Activated CD8-positive, alpha-beta memory T cell treated with anti-CD3 and anti-CD28 coated beads for 24 hours (primary cell): ENCODE measurements around the gene TMEM176B.
A peak's percentile ranks its signal among the peaks of the same experiment; 100 is the strongest.
"Not testable (repeated sequence)": the region's sequence is repeated elsewhere in the genome, so short reads cannot be mapped to it uniquely, and the experiment has no call there.

Source experiments
- DNase-seq: peaks from one replicate; pipeline ENCODE4 v3.0.0-alpha.2; 2020

The TMEM176B gene

GRCh38 chr7:150788474-150789269 is 11.5 kb downstream of the TMEM176B start:
- no peak for DNase-seq

GRCh38 chr7:150787321-150788281 is 12.6 kb downstream of the TMEM176B start:
- DNase-seq = no peak

GRCh38 chr7:150784954-150785353 is 15.2 kb downstream of the TMEM176B start:
- DNase-seq = no peak

GRCh38 chr7:150784120-150784736 is 15.9 kb downstream of the TMEM176B start:
- DNase-seq = no peak

- no peak for DNase-seq
Measured at GRCh38 chr7:150781961-150782360, 18.2 kb downstream of the TMEM176B start.

- DNase-seq = no peak
Measured at GRCh38 chr7:150781103-150781502, 19.1 kb downstream of the TMEM176B start.

GRCh38 chr7:150780292-150780691 is 19.9 kb downstream of the TMEM176B start:
- no peak for DNase-seq

- DNase-seq = peak; percentile 88
Measured at GRCh38 chr7:150778738-150779301, 21.3 kb downstream of the TMEM176B start.

GRCh38 chr7:150778014-150778737 is 22.0 kb downstream of the TMEM176B start:
- no peak for DNase-seq

GRCh38 chr7:150774131-150774530 is 26.0 kb downstream of the TMEM176B start:
- not testable (repeated sequence) for DNase-seq

GRCh38 chr7:150769768-150770167 is 30.4 kb downstream of the TMEM176B start:
- no peak for DNase-seq

GRCh38 chr7:150766334-150766709 is 33.8 kb downstream of the TMEM176B start:
- no peak for DNase-seq

- no peak for DNase-seq
Measured at GRCh38 chr7:150759479-150759878, 40.7 kb downstream of the TMEM176B start.

- no peak for DNase-seq
Measured at GRCh38 chr7:150756858-150757257, 43.3 kb downstream of the TMEM176B start.

- no peak for DNase-seq
Measured at GRCh38 chr7:150756166-150756565, 44.0 kb downstream of the TMEM176B start.

- DNase-seq = peak; percentile 76
Measured at GRCh38 chr7:150755473-150756099, 44.6 kb downstream of the TMEM176B start.

GRCh38 chr7:150754951-150755350 is 45.2 kb downstream of the TMEM176B start:
- no peak for DNase-seq

GRCh38 chr7:150753826-150754603 is 46.1 kb downstream of the TMEM176B start:
- no peak for DNase-seq

- DNase-seq = no peak
Measured at GRCh38 chr7:150753239-150753638, 46.9 kb downstream of the TMEM176B start.

GRCh38 chr7:150751702-150752101 is 48.5 kb downstream of the TMEM176B start:
- DNase-seq = no peak

- no peak for DNase-seq
Measured at GRCh38 chr7:150748376-150748775, 51.8 kb downstream of the TMEM176B start.
